Stimulated activated naive CD8-positive, alpha-beta T cell treated with anti-CD3 and anti-CD28 coated beads, Interleukin-15, Interleukin-2, amounts not matched to agents 100 ng/mL and 50 ng/mL, for 24 hours (primary cell): Measurements from ENCODE around the gene SEMA6C.

Experiments used
- H3K27ac Mint-ChIP-seq: one replicate; pipeline ENCODE4 v1.8.0; 2021; ENCODE audit warnings: mild to moderate bottlenecking, mixed read lengths
- H3K27me3 Mint-ChIP-seq: one replicate; pipeline ENCODE4 v1.8.0; 2021; ENCODE audit warnings: mixed read lengths
- H3K36me3 Mint-ChIP-seq: one replicate; pipeline ENCODE4 v1.8.0; 2021; ENCODE audit warnings: low read depth, mixed read lengths
- H3K4me1 Mint-ChIP-seq: one replicate; pipeline ENCODE4 v1.8.0; 2021; ENCODE audit warnings: low read depth, mixed read lengths
- H3K4me3 Mint-ChIP-seq: one replicate; pipeline ENCODE4 v1.8.0; 2021; ENCODE audit warnings: mild to moderate bottlenecking, mixed read lengths
- H3K9me3 Mint-ChIP-seq: one replicate; pipeline ENCODE4 v1.8.0; 2021; ENCODE audit warnings: mixed read lengths

The SEMA6C gene

GRCh38 chr1:151167116-151167515 lies 20.7 kb upstream of the SEMA6C start:
- Mint-ChIP-seq H3K27me3 (no peaks in the 10 kb centered on the region), H3K27ac (peak overlapping the region; percentile 98), H3K9me3 (no peaks in the 10 kb centered on the region), H3K4me3 (peak overlapping the region; percentile 95), H3K36me3 (peaks cover 57% of the 10 kb centered on the region), H3K4me1 (peaks cover 45% of the 10 kb centered on the region)

- peaks cover 59% of the 10 kb centered on the region for H3K36me3 Mint-ChIP-seq
- peak overlapping the region; percentile 98 for H3K27ac Mint-ChIP-seq
- H3K4me3 Mint-ChIP-seq: peak overlapping the region; percentile 95
- no peaks in the 10 kb centered on the region for H3K9me3 Mint-ChIP-seq
- peaks cover 51% of the 10 kb centered on the region for H3K4me1 Mint-ChIP-seq
- H3K27me3 Mint-ChIP-seq: no peaks in the 10 kb centered on the region
These were observed 20.1 kb upstream of the SEMA6C start for GRCh38 chr1:151166505-151166956.

- peaks cover 55% of the 10 kb centered on the region for H3K4me1 Mint-ChIP-seq
- H3K27ac Mint-ChIP-seq: peak within 1 kb of the TSS; percentile 98
- peak within 1 kb of the TSS; percentile 95 for H3K4me3 Mint-ChIP-seq
- no peaks in the 10 kb centered on the region for H3K9me3 Mint-ChIP-seq
- no peaks in the 10 kb centered on the region for H3K27me3 Mint-ChIP-seq
- H3K36me3 Mint-ChIP-seq: peaks cover 60% of the 10 kb centered on the region
These were observed 19.5 kb upstream of the SEMA6C start, which contains the start of the genes LYSMD1 and SCNM1 for GRCh38 chr1:151165738-151166504. TSS of gene LYSMD1 (minus strand) at chr1:151165902. CDS start at chr1:151165258, 644 bp downstream. TSS of gene SCNM1 (plus strand) at chr1:151166144. CDS start at chr1:151166153, 9 bp downstream.

GRCh38 chr1:151165281-151165737 lies 18.9 kb upstream of the SEMA6C start:
- Mint-ChIP-seq H3K4me3 (peak overlapping the region; percentile 95), H3K27me3 (no peaks in the 10 kb centered on the region), H3K9me3 (no peaks in the 10 kb centered on the region), H3K27ac (peak overlapping the region; percentile 98), H3K36me3 (peaks cover 64% of the 10 kb centered on the region), H3K4me1 (peaks cover 60% of the 10 kb centered on the region)

GRCh38 chr1:151164732-151165280 lies 18.4 kb upstream of the SEMA6C start:
- Mint-ChIP-seq H3K27ac (peak overlapping the region; percentile 98), H3K36me3 (peaks cover 69% of the 10 kb centered on the region), H3K4me3 (peak overlapping the region; percentile 95), H3K9me3 (no peaks in the 10 kb centered on the region), H3K27me3 (no peaks in the 10 kb centered on the region), H3K4me1 (peaks cover 65% of the 10 kb centered on the region)

- Mint-ChIP-seq H3K4me1 (peaks cover 68% of the 10 kb centered on the region), H3K27ac (peak overlapping the region; percentile 96), H3K4me3 (peak overlapping the region; percentile 94), H3K36me3 (peaks cover 65% of the 10 kb centered on the region), H3K9me3 (no peaks in the 10 kb centered on the region), H3K27me3 (no peaks in the 10 kb centered on the region)
These were observed 12.9 kb upstream of the SEMA6C start for GRCh38 chr1:151159373-151159772.

GRCh38 chr1:151158751-151159251 lies 12.4 kb upstream of the SEMA6C start:
- Mint-ChIP-seq H3K9me3 (no peaks in the 10 kb centered on the region), H3K36me3 (peaks cover 59% of the 10 kb centered on the region), H3K27ac (peak overlapping the region; percentile 96), H3K27me3 (no peaks in the 10 kb centered on the region), H3K4me1 (peaks cover 63% of the 10 kb centered on the region), H3K4me3 (peak overlapping the region; percentile 94)

GRCh38 chr1:151158326-151158725 lies 11.9 kb upstream of the SEMA6C start:
- peak overlapping the region; percentile 96 for H3K27ac Mint-ChIP-seq
- H3K4me3 Mint-ChIP-seq: peak overlapping the region; percentile 94
- H3K27me3 Mint-ChIP-seq: no peaks in the 10 kb centered on the region
- peaks cover 63% of the 10 kb centered on the region for H3K4me1 Mint-ChIP-seq
- H3K9me3 Mint-ChIP-seq: no peaks in the 10 kb centered on the region
- H3K36me3 Mint-ChIP-seq: peaks cover 58% of the 10 kb centered on the region

GRCh38 chr1:151157067-151157531 lies 10.7 kb upstream of the SEMA6C start:
- Mint-ChIP-seq H3K36me3 (peaks cover 50% of the 10 kb centered on the region), H3K27me3 (no peaks in the 10 kb centered on the region), H3K4me3 (peak overlapping the region; percentile 94), H3K27ac (peak overlapping the region; percentile 96), H3K9me3 (no peaks in the 10 kb centered on the region), H3K4me1 (peaks cover 54% of the 10 kb centered on the region)

GRCh38 chr1:151156515-151156819 lies 10.0 kb upstream of the SEMA6C start, which contains the start of gene TNFAIP8L2:
TSS of gene TNFAIP8L2 (plus strand) at chr1:151156649. CDS start at chr1:151158698, 2,049 bp downstream.
- no peaks in the 10 kb centered on the region for H3K27me3 Mint-ChIP-seq
- H3K4me3 Mint-ChIP-seq: peak within 1 kb of the TSS; percentile 94
- peaks cover 48% of the 10 kb centered on the region for H3K4me1 Mint-ChIP-seq
- peaks cover 45% of the 10 kb centered on the region for H3K36me3 Mint-ChIP-seq
- peak within 1 kb of the TSS; percentile 96 for H3K27ac Mint-ChIP-seq
- no peaks in the 10 kb centered on the region for H3K9me3 Mint-ChIP-seq

- H3K4me1 Mint-ChIP-seq: peaks cover 12% of the 10 kb centered on the region
- no peaks in the 10 kb centered on the region for H3K9me3 Mint-ChIP-seq
- H3K36me3 Mint-ChIP-seq: no peaks in the 10 kb centered on the region
- no peak overlapping the region for H3K27ac Mint-ChIP-seq
- peak overlapping the region; percentile 90 for H3K4me3 Mint-ChIP-seq
- peaks cover 5% of the 10 kb centered on the region for H3K27me3 Mint-ChIP-seq
These were observed 1.2 kb upstream of the SEMA6C start for GRCh38 chr1:151147665-151148064.

GRCh38 chr1:151147132-151147503 lies 687 bp upstream of the SEMA6C start:
- peak overlapping the region; percentile 90 for H3K4me3 Mint-ChIP-seq
- H3K36me3 Mint-ChIP-seq: no peaks in the 10 kb centered on the region
- H3K27ac Mint-ChIP-seq: peak overlapping the region; percentile 85
- H3K9me3 Mint-ChIP-seq: no peaks in the 10 kb centered on the region
- peaks cover 5% of the 10 kb centered on the region for H3K27me3 Mint-ChIP-seq
- peaks cover 12% of the 10 kb centered on the region for H3K4me1 Mint-ChIP-seq

- peaks cover 5% of the 10 kb centered on the region for H3K27me3 Mint-ChIP-seq
- no peak overlapping the region for H3K27ac Mint-ChIP-seq
These were observed 389 bp downstream of the SEMA6C start for GRCh38 chr1:151146072-151146411.

GRCh38 chr1:151145304-151146071 lies 943 bp downstream of the SEMA6C start:
- H3K27ac Mint-ChIP-seq: no peak overlapping the region
- peak overlapping the region; percentile 90 for H3K4me3 Mint-ChIP-seq
- peaks cover 5% of the 10 kb centered on the region for H3K27me3 Mint-ChIP-seq
- peaks cover 12% of the 10 kb centered on the region for H3K4me1 Mint-ChIP-seq
- H3K36me3 Mint-ChIP-seq: no peaks in the 10 kb centered on the region
- H3K9me3 Mint-ChIP-seq: no peaks in the 10 kb centered on the region

More at GRCh38 chr1:151146072-151146411, 389 bp downstream of the SEMA6C start:
- no peaks in the 10 kb centered on the region for H3K9me3 Mint-ChIP-seq
- peaks cover 12% of the 10 kb centered on the region for H3K4me1 Mint-ChIP-seq
- no peaks in the 10 kb centered on the region for H3K36me3 Mint-ChIP-seq
- peak overlapping the region; percentile 90 for H3K4me3 Mint-ChIP-seq
